Adrenal gland (tissue), 19 donors: ENCODE measurements around the gene USP17L26. TPM values are rescaled to one million over a fixed set of nuclear protein-coding genes. Genes with fewer than 3 reads are reported as not detected.
"Not testable (repeated sequence)": the region's sequence is repeated elsewhere in the genome, so short reads cannot be mapped to it uniquely, and the experiment has no call there.

ENCODE experiments used
- DNase-seq, 7 donors: peaks; one replicate each; pipeline ENCODE4 v3.0.0-alpha.2; 2019 to 2020
- H3K27ac ChIP-seq, 5 donors: fragments of 200-600 bp; sonication (generic) in 4 of 5; 1 replicate in 3 of 5; 2 replicates in 2 of 5; pipeline versions ENCODE4 v1.5.1 to v1.8.0; 2016 to 2020; ENCODE audit warnings: mild to moderate bottlenecking in 1 of 5
- H3K27me3 ChIP-seq: fragments of 200-600 bp; 2 replicates; pipeline ENCODE4 v1.8.0; 2021
- H3K36me3 ChIP-seq, 2 donors: fragments of 200-600 bp; replicated peaks in 1 of 2; 1 replicate in 1 of 2; 2 replicates in 1 of 2; pipeline versions ENCODE4 v1.5.1 to v1.8.0; 2018 to 2022
- H3K4me1 ChIP-seq, 2 donors: fragments of 200-600 bp; replicated peaks in 1 of 2; 1 replicate in 1 of 2; 2 replicates in 1 of 2; pipeline versions ENCODE4 v1.5.1 to v1.8.0; 2018 to 2021
- H3K4me3 ChIP-seq, 4 donors: fragments of 200-600 bp; sonication (generic) in 3 of 4; one replicate each; pipeline ENCODE4 v1.5.1; 2016 to 2018
- H3K9me3 ChIP-seq, 3 donors: fragments of 200-600 bp; sonication (generic) in 1 of 3; replicated peaks in 1 of 3; 1 replicate in 2 of 3; 2 replicates in 1 of 3; pipeline versions ENCODE4 v1.5.1 to v1.8.0; 2016 to 2021
- WGBS, 4 donors: extraction: QIAGEN DNeasy Blood & Tissue Kit in 2 of 4; methylation state at CpG; one replicate each; pipeline versions ENCODE4 v1.1.5 to v1.1.7; 2013 to 2017; 5-methylcytosine and 5-hydroxymethylcytosine counted together
- intact Hi-C, 2 donors: fragments of 100-400 bp; cut with DNase I; formaldehyde crosslinking; loops; one replicate each; pipeline versions ENCODE4 v1.14.1 to v1.15.0; 2022 to 2023
- long read RNA-seq, 10 donors: library from polyadenylated mRNA in 3 of 10; unstranded in 2 of 10; stranded (forward) in 1 of 10; transcript quantifications; one replicate each; pipeline ENCODE4 v2.0.0 and lab custom pipeline, GENCODE V29; 2021 to 2026
- polyA plus RNA-seq, 3 donors: library from polyadenylated mRNA; stranded (reverse); fragments of 200-250 nt in 2 of 3; fragments of 350-450 nt in 1 of 3; fragmentation: Illumina TruSeq in 1 of 3; extraction: RNeasy Lipid Tissue Mini Kit (QIAGEN cat#74804) in 1 of 3; gene quantifications; one replicate each; pipeline ENCODE4 v1.2.3, GENCODE V29; 2013 to 2014
- total RNA-seq, 9 donors: library from RNA; depleted of rRNA in 4 of 9; stranded (reverse); fragments of >200 nt in 4 of 9; fragments of 120-200 nt in 1 of 9; fragmentation: NEBNext Ultra II Directional in 1 of 9; extraction: Animal tissue kit (Norgen Biotek cat#: 25700) in 1 of 9; gene quantifications; one replicate each; pipeline versions ENCODE4 v1.1.0 to v1.2.4, GENCODE V29; 2013 to 2023
- donor health status: healthy with polysubstance abuse.
- donor health status: Bipolar disorder and iron deficiency.
- donor health status: DM: yes; HTN: yes; CAD: no.
- donor health status: DM: no; HTN: no; CAD: no.
- donor health status: DM: no; HTN: no; CAD: no.
- donor health status: DM: yes; HTN: yes; CAD: no.

The USP17L26 gene, protein sequence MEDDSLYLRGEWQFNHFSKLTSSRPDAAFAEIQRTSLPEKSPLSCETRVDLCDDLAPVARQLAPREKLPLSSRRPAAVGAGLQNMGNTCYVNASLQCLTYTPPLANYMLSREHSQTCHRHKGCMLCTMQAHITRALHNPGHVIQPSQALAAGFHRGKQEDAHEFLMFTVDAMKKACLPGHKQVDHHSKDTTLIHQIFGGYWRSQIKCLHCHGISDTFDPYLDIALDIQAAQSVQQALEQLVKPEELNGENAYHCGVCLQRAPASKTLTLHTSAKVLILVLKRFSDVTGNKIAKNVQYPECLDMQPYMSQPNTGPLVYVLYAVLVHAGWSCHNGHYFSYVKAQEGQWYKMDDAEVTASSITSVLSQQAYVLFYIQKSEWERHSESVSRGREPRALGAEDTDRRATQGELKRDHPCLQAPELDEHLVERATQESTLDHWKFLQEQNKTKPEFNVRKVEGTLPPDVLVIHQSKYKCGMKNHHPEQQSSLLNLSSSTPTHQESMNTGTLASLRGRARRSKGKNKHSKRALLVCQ
- total RNA-seq (not detected), polyA plus RNA-seq (not detected)
- long read RNA-seq, donor 1: 0 reads
- long read RNA-seq, donor 2: 0 reads
- long read RNA-seq, donor 3: 0 reads
- long read RNA-seq, donor 4: 0 reads
- long read RNA-seq, donor 5: 0 reads
- long read RNA-seq, donor 6: 0 reads
- long read RNA-seq, donor 7: 0 reads
- long read RNA-seq, donor 8: 0 reads
- long read RNA-seq, donor 9: 0 reads
- long read RNA-seq, donor 10: 0 reads

- intact Hi-C loops, DNase-seq, H3K4me1 ChIP-seq, H3K27me3 ChIP-seq, H3K9me3 ChIP-seq, H3K27ac ChIP-seq, H3K36me3 ChIP-seq, H3K4me3 ChIP-seq: not testable (repeated sequence)
- 82% methylated on average over 8 of the region's 15 CpGs; no CpG with 5 or more reads in 3 of the 4 donors for WGBS, 4 donors
Measured at GRCh38 chr4:9334358-9334757, at the start of gene USP17L26. USP17L26 (plus strand) TSS chr4:9334658; CDS start chr4:9334658, 0 bp downstream.

DNA sequence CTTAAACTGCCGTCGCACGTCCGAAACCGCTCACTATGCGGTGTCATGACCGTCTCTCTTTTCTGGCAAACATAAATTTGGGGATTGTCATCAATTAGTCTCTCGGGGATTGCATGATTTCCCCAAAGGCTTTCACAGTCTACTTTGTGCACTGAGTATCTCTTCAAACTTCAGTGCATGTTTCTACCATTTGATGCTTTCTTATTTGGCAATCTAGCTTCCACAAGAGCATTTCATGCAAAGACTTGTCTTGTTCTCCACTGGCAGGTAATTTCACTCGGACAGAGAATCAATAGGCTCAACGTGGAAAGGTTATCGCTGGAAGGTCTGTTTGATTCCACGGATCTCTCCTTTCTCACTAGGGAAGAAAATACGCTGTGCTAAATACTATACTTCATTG, 10.3 kb upstream of the USP17L26 start:
- intact Hi-C loops, H3K27me3 ChIP-seq, H3K27ac ChIP-seq, DNase-seq, H3K4me3 ChIP-seq, H3K36me3 ChIP-seq, H3K4me1 ChIP-seq, H3K9me3 ChIP-seq: not testable (repeated sequence)
- 70 to 79% (median 78%) methylated on average over 1 to 5 of the region's 13 CpGs for WGBS, 4 donors

- H3K4me1 ChIP-seq, H3K4me3 ChIP-seq, intact Hi-C loops, H3K36me3 ChIP-seq, DNase-seq, H3K9me3 ChIP-seq, H3K27me3 ChIP-seq, H3K27ac ChIP-seq: not testable (repeated sequence)
- WGBS, 4 donors: no CpG with 5 or more reads among the region's 15 CpGs
Measured at GRCh38 chr4:9324865-9325264, 9.6 kb upstream of the USP17L26 start, which contains the start of gene USP17L24. USP17L24 (plus strand) TSS chr4:9325165; CDS start chr4:9325165, 0 bp downstream.

- H3K27me3 ChIP-seq, DNase-seq, H3K4me3 ChIP-seq, intact Hi-C loops, H3K36me3 ChIP-seq, H3K9me3 ChIP-seq, H3K4me1 ChIP-seq, H3K27ac ChIP-seq: not testable (repeated sequence)
- WGBS, 4 donors: no CpG with 5 or more reads among the region's 15 CpGs
Measured at GRCh38 chr4:9329611-9330010, 4.8 kb upstream of the USP17L26 start, which contains the start of gene USP17L25. USP17L25 (plus strand) TSS chr4:9329911; CDS start chr4:9329911, 0 bp downstream.

- intact Hi-C loops, H3K36me3 ChIP-seq, H3K9me3 ChIP-seq, H3K27me3 ChIP-seq, DNase-seq, H3K27ac ChIP-seq, H3K4me3 ChIP-seq, H3K4me1 ChIP-seq: not testable (repeated sequence)
- WGBS, 4 donors: no CpG with 5 or more reads among the region's 15 CpGs
Measured at GRCh38 chr4:9339103-9339502, 4.6 kb downstream of the USP17L26 start, which contains the start of gene USP17L5. USP17L5 (plus strand) TSS chr4:9339403; CDS start chr4:9339403, 0 bp downstream.

DNA sequence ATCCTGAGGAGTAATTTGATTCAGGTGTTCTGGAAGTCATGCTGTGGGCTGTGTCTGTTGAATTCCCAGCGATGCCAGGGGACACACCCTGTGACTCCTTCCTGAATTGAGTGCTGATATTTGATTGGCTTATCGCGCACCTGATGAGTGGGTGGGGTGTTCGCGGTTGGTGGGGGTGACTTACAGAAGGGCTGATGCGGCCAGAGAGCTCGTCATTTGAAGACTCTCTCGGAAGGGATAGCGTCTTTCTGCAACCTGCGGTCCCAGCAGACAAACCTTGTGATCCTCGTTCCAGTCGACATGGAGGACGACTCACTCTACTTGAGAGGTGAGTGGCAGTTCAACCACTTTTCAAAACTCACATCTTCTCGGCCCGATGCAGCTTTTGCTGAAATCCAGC, 9.4 kb downstream of the USP17L26 start, which contains the start of gene USP17L27:
TSS of gene USP17L27 (plus strand) at position 301 of the 400 bp plus-strand sequence. CDS start at position 301, 0 bp downstream.
- intact Hi-C loops, H3K4me1 ChIP-seq, H3K4me3 ChIP-seq, H3K36me3 ChIP-seq, H3K27me3 ChIP-seq, H3K27ac ChIP-seq, DNase-seq, H3K9me3 ChIP-seq: not testable (repeated sequence)
- WGBS, 4 donors: no CpG with 5 or more reads among the region's 15 CpGs

DNA sequence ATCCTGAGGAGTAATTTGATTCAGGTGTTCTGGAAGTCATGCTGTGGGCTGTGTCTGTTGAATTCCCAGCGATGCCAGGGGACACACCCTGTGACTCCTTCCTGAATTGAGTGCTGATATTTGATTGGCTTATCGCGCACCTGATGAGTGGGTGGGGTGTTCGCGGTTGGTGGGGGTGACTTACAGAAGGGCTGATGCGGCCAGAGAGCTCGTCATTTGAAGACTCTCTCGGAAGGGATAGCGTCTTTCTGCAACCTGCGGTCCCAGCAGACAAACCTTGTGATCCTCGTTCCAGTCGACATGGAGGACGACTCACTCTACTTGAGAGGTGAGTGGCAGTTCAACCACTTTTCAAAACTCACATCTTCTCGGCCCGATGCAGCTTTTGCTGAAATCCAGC, 14.1 kb downstream of the USP17L26 start, which contains the start of gene USP17L28:
TSS of gene USP17L28 (plus strand) at position 301 of the 400 bp plus-strand sequence. CDS start at position 301, 0 bp downstream.
- intact Hi-C loops, H3K4me1 ChIP-seq, DNase-seq, H3K27ac ChIP-seq, H3K4me3 ChIP-seq, H3K36me3 ChIP-seq, H3K27me3 ChIP-seq, H3K9me3 ChIP-seq: not testable (repeated sequence)
- WGBS, 4 donors: no CpG with 5 or more reads among the region's 15 CpGs

DNA sequence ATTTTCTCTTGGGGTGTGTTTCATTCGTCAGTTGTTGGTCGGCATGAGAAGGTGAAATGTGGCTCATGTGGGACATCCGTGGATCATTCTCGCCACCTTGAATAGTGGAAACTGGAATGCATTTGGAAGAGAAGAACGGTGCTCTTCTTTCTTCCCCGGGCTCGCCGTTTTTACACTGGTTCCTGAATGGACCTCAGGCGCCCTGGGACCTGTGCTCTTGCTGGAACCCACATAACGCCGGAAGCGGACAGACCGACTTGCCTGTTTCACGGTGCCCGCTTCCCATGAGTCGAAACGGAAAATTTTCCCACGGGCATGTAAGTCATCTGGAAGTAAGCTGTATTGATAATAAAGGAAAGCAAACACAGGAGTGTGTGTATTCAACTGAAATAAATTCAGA, 16.4 kb downstream of the USP17L26 start:
- H3K27me3 ChIP-seq, H3K27ac ChIP-seq, H3K4me1 ChIP-seq, H3K36me3 ChIP-seq, DNase-seq, H3K9me3 ChIP-seq, intact Hi-C loops, H3K4me3 ChIP-seq: not testable (repeated sequence)
- 92% methylated on average over 13 of the region's 18 CpGs; no CpG with 5 or more reads in 3 of the 4 donors for WGBS, 4 donors

GRCh38 chr4:9353338-9353737, 18.9 kb downstream of the USP17L26 start, which contains the start of gene USP17L29:
USP17L29 (plus strand) TSS chr4:9353638; CDS start chr4:9353638, 0 bp downstream.
- H3K27ac ChIP-seq, H3K4me3 ChIP-seq, H3K9me3 ChIP-seq, DNase-seq, H3K36me3 ChIP-seq, H3K27me3 ChIP-seq, H3K4me1 ChIP-seq, intact Hi-C loops: not testable (repeated sequence)
- no CpG with 5 or more reads among the region's 15 CpGs for WGBS, 4 donors

DNA sequence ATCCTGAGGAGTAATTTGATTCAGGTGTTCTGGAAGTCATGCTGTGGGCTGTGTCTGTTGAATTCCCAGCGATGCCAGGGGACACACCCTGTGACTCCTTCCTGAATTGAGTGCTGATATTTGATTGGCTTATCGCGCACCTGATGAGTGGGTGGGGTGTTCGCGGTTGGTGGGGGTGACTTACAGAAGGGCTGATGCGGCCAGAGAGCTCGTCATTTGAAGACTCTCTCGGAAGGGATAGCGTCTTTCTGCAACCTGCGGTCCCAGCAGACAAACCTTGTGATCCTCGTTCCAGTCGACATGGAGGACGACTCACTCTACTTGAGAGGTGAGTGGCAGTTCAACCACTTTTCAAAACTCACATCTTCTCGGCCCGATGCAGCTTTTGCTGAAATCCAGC, 28.4 kb downstream of the USP17L26 start, which contains the start of gene USP17L30:
TSS of gene USP17L30 (plus strand) at position 301 of the 400 bp plus-strand sequence. CDS start at position 301, 0 bp downstream.
- no CpG with 5 or more reads among the region's 15 CpGs for WGBS, 4 donors
- intact Hi-C loops: not testable (repeated sequence)

More for the DNA sequence above, 28.4 kb downstream of the USP17L26 start, which contains the start of gene USP17L30:
- not testable (repeated sequence) for DNase-seq, H3K27ac ChIP-seq, H3K36me3 ChIP-seq, H3K4me3 ChIP-seq, H3K9me3 ChIP-seq, H3K4me1 ChIP-seq, H3K27me3 ChIP-seq
